ENCODE measurements around the gene IQCK. TPM values are rescaled to one million over a fixed set of nuclear protein-coding genes. Genes with fewer than 3 reads are reported as not detected.

The IQCK gene
- total and polyA plus RNA-seq, 3 donors from 2014 or later, result 77.8 to 102 (median 91.3) TPM

GRCh38 chr16:19703172-19703889 lies 14.7 kb upstream of the IQCK start:
- Histone ChIP-seq H3K27ac (peak overlapping the region; percentile 76 to 83), H3K4me3 (no peak overlapping the region), H3K9me3 (no peaks in the 10 kb centered on the region), H3K27me3 (no peaks in the 10 kb centered on the region), H3K4me1 (peaks cover 41% of the 10 kb centered on the region), H3K36me3 (ENCODE audit: low read depth, missing control alignments) (no peaks in the 10 kb centered on the region)
- intact Hi-C loops (cut with DNase I; ENCODE audit: low total_unique reads), result no loop called here
- no peak for DNase-seq
- WGBS, 2 donors, result 87 to 88% methylated on average over 6 of the region's 6 CpGs
- no peak for TF ChIP-seq POLR2A (IDR thresholded peaks at IDR 0.05)
- TF ChIP-seq, protein P1, sequence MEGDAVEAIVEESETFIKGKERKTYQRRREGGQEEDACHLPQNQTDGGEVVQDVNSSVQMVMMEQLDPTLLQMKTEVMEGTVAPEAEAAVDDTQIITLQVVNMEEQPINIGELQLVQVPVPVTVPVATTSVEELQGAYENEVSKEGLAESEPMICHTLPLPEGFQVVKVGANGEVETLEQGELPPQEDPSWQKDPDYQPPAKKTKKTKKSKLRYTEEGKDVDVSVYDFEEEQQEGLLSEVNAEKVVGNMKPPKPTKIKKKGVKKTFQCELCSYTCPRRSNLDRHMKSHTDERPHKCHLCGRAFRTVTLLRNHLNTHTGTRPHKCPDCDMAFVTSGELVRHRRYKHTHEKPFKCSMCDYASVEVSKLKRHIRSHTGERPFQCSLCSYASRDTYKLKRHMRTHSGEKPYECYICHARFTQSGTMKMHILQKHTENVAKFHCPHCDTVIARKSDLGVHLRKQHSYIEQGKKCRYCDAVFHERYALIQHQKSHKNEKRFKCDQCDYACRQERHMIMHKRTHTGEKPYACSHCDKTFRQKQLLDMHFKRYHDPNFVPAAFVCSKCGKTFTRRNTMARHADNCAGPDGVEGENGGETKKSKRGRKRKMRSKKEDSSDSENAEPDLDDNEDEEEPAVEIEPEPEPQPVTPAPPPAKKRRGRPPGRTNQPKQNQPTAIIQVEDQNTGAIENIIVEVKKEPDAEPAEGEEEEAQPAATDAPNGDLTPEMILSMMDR (IDR thresholded peaks at IDR 0.05), result no peak

DNA sequence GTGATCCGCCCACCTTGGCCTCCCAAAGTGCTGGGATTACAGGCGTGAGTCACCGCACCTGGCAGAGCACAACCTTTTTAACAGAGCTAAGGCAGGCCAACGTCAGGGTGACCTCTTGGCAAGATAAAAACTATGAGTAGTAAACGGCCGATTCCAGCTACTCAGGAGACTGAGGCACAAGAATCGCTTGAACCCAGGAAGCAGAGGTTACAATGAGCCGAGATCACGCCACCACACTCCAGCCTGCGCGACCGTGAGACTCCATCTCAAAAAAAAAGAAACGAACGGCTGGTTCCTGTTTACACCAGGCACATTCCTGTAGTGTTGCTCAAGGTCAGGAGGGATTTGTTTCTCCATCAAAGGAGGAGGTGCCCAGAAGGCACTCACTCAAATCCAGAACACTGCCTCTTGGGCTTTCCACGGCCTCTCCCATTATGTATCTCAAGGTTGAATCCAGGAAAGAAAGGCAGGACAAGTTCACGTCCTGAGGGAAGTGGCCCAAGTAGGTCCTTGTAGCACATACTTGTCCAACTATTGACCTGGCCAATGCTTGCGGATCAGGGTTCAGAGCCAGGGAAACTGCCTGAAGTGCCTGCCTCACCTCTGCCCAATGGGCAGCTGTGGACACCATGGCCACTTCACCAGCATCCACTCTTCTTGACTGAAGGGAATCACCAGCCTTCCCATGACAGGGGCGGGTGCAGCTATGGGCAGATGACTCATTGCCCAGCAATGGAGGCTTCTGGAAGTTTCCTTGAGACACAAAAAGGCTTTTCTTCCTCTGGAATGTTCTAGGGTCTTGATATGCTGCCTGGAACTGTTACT lies 13.5 kb upstream of the IQCK start:
- 49 to 50% methylated on average over 16 to 18 of the region's 18 CpGs for WGBS, 2 donors
- no peaks in the 10 kb centered on the region for H3K9me3 ChIP-seq
- no peaks in the 10 kb centered on the region for H3K27me3 ChIP-seq
- H3K36me3 ChIP-seq (ENCODE audit: low read depth, missing control alignments), result no peaks in the 10 kb centered on the region
- no peak for TF ChIP-seq POLR2A (IDR thresholded peaks at IDR 0.05)
- TF ChIP-seq, protein P1 (IDR thresholded peaks at IDR 0.05), result no peak
- no peak overlapping the region for H3K4me3 ChIP-seq
- intact Hi-C loops (cut with DNase I; ENCODE audit: low total_unique reads), result no loop called here
- H3K27ac ChIP-seq, result peak overlapping the region; percentile 76 to 83
- DNase-seq, result peak; percentile 67
- H3K4me1 ChIP-seq, result peaks cover 38% of the 10 kb centered on the region

DNA sequence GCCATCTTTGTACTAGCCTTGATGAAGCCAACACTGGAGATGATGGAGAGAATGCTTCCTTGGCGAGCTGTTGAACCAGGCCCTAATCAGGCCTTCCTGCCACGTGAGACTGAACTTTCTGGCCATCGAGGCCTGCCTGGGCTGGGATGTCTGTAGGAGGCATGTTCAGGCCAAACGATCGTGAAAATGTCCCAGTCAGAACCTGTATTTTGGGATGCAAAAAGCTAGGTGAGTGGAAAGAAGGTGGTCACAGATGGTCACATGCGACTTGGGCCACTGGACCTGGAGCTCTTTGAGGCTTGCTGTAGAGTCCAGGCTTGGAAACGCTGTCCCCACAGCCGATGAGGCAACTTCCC lies 12.9 kb upstream of the IQCK start:
- no peak for TF ChIP-seq POLR2A (IDR thresholded peaks at IDR 0.05)
- TF ChIP-seq, protein P1 (IDR thresholded peaks at IDR 0.05), result no peak
- H3K9me3 ChIP-seq, result no peaks in the 10 kb centered on the region
- no peak overlapping the region for H3K4me3 ChIP-seq
- WGBS, 2 donors, result 95 to 96% methylated on average over 6 to 8 of the region's 8 CpGs
- H3K27ac ChIP-seq, result peak overlapping the region; percentile 76 to 83
- H3K4me1 ChIP-seq, result peaks cover 32% of the 10 kb centered on the region
- no peaks in the 10 kb centered on the region for H3K27me3 ChIP-seq
- no peaks in the 10 kb centered on the region for H3K36me3 ChIP-seq (ENCODE audit: low read depth, missing control alignments)
- DNase-seq, result no peak
- intact Hi-C loops (cut with DNase I; ENCODE audit: low total_unique reads), result no loop called here

DNA sequence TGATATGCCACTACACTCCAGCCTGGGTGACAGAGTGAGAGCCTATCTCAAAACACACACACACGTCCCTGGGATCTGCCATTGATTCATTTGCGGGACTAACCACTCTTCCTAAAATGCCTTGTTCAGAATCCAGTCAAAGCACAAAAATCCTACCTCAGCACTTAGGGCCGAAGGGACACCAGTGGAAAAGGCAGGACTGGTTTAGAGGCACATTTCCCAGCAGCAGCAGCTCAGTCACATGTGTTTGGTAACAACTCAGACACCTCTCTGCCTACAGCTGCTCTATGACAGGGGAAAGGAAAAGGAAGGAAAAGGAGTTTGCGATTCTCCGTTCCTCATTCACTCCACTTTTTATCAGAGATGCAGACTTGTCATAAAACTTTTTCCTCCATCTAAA lies 12.2 kb upstream of the IQCK start:
- intact Hi-C loops (cut with DNase I; ENCODE audit: low total_unique reads), result no loop called here
- WGBS, 2 donors, result 80 to 87% methylated on average over 5 of the region's 5 CpGs
- no peak for DNase-seq
- Histone ChIP-seq H3K36me3 (ENCODE audit: low read depth, missing control alignments) (no peaks in the 10 kb centered on the region), H3K9me3 (no peaks in the 10 kb centered on the region), H3K27me3 (no peaks in the 10 kb centered on the region), H3K4me3 (no peak overlapping the region), H3K27ac (peak overlapping the region; percentile 76 to 83), H3K4me1 (peaks cover 25% of the 10 kb centered on the region)
- TF ChIP-seq POLR2A (IDR thresholded peaks at IDR 0.05), result no peak
- TF ChIP-seq, protein P1 (IDR thresholded peaks at IDR 0.05), result no peak

Measured in testis (tissue), 3 donors.